NCI-H82 treated with DMSO at 0.1 percent for 48 hours (cell line): ENCODE results near the gene YBX1.

Experiments
- DNase-seq: peaks from one replicate; lab custom pipeline; 2025; ENCODE audit not compliant: unreplicated experiment; lab: John Stamatoyannopoulos, UW

The YBX1 gene

DNA sequence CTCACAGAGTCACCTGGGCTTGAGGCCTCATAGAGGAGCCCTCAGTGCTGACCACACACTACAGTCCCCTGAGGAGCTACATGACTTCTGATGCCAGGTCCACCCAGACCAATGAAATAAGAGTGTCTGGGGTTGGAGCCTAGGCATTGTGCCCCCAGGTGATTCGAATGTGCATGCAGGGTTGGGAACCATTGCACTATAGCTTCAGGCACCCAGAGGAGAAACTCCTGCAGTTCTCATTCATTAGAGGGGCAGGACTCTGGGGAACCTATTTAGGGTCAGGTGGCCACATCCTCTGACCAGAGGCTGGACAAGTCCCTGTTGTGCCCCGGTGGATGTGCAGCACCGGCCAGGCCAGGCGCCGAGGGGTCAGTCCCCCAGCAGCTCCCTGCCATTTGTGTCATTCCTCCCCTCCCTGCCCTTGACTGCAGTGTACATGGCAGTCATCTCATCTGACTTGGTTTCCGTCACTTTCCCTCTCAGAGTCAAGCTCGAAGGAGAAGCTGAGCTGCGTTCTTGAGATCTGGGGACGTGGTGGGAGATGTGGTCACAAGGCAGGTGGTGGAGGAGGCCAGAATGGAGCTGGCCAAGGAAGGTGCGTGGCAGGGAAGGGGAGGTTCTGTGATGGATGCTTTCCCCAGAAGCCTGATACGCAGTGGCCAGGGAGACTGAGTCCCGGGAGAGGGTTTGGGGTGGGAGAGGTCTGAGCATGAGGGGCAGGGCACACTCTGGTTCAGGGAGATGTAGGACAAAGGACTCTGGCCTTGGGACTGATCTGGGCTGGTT is 51.4 kb downstream of the YBX1 start:
- no peak for DNase-seq

DNA sequence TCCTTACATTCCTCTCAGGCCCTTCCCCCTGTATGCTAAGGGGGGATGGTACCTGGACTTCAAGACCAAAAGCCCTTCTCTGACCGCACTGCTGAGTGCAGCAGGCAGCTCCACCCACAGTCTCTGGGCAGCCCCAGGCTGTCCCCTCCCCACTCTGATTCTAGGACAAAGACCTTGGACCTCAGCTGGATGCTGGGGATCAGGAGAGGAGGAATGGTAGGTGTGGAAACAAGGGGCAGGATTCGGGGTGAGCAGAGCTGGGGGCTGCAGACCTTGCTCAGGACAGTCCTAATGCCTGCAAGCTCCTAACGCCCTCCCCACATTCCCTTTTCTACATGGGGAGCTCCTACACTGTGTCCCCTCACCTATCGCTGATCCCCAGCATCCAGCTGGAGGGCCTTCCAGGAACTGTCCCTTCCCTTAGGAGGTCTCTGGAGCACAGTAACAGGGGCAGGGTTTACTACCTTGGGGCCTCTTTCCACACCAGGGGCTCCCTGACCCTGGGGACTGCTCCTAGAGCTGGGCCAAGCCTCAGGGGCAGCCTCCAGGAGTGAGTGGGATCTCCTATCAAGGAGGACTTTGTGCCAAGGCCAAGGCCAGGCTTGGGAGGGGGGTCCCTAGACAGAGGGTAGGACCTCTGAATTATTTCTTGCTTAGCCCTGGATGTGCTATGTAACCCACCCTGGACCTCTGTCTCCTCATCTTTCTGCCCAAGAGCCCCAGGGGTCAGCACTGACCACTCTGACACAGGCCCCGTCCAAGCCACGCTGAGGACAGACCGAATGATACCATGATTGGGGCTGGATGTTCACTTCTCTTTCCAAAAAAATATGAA is 52.2 kb downstream of the YBX1 start:
- DNase-seq, result no peak

DNA sequence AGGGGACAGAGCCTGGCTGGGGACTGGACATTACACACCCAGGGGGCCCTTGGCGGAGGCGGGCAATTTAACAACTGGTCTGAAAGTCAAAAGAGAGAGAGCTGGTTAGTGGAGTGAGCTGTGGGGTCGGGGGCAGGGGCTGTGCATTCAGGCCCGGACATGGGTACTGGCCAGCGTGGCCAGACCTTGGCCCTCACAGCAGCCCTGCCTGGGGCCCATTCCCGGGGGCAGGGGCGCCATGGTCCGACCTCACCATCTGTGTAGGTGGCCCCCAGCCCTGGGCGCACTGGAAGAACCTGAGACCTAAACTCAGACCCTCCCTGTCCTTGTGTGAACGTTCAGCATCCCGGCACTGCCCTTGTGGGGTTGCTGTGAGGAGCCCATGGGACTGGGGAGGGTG is 52.8 kb downstream of the YBX1 start:
- no peak for DNase-seq

DNA sequence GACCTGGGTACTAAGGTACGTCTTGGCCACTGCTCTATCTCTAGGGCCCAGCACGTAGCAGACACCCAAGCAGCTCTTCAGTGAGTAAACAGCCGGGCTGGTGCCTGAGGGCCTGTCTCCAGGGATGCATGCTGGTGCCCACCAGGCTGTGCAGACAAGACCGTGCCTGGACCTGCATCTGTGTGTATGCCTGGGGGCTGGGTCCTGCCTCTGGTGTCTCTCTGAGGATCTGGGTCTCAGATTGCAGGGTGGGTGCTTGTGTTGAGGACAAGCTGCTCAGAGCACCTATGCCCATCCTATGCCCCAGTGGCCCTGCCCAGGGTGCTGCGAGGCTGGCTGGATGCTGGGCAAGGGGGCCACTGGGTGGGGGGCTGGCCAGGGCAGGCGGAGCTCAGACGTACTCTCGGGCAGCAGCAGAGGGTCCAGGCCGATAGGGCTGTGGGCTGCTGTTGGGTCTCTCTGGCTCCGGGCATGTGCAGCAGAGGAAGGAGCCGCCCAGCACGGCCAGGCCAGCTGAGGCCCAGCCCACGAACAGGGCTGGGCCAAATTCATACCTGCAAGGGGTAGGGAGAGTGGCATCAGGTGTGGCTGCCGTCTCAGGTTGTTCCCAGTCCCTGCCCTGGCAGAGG is 53.4 kb downstream of the YBX1 start:
- no peak for DNase-seq

DNA sequence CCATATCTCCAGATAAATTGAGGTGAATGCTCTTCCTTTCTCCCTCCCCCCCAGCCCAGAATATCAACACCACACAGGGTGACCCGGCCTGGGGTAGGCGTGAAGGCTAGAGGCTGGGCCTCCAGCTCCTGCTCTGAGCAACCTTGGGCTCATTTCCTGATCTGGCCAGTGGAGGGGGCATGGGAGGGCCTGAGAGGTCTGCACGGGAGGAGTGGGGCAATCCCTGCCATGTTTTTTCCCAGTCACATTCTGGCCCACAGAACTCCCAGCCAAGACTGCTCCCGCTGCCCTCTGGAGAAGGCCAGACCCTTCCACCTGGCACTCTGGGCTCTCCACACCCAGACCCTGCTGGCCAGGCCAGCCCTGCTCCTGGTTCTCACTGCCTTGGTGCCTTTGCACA is 53.9 kb downstream of the YBX1 start:
- DNase-seq, result no peak

DNA sequence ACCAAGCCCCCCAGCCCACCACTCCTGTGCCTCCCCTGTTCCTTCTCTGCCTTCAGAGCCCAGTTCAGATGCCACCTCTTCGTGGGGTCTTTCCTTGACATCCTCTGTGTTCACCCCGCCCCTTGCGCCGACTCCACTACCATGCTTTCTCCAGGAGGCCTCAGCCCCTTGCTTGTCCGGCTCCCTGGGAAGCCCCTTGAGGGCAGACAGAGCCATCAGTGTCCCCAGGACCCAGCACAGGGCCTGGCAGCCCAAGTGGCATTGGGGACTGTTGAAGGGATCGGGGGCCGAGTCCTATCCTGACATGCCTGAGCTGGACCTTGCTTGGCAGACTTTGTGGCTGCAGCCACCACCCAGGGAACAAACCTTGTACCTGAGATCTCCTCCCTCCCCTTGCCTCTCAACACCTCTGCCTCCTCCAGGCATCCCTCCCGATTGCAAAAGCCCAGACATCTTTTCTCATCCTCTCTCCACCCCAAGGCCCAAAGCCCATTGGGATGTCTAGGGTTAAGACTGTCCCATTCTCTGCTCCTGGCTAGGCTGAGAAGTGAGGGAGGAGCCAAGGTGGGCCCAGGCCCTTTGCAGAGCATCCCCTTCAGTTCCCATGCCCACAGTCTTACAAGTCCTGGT is 54.5 kb downstream of the YBX1 start:
- no peak for DNase-seq

DNA sequence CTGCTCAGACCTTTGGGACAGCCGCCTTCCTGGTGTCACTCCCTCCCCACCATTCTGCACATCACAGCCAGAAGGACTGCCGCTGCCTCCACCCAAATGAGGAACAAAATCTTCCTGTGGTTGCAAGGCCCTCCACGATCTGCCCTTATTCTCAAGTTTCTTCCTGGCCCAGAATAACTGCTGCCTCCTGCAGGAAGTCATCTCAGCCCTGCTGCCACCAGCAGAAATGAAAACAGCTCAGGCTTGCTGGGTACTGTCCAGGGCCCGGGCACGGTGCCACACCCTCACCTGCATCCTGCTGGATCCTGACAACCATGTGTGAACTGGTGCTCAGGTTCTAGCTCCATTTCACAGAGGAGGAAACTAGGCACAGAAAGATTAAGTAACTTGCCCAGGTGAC is 55.0 kb downstream of the YBX1 start:
- no peak for DNase-seq

DNA sequence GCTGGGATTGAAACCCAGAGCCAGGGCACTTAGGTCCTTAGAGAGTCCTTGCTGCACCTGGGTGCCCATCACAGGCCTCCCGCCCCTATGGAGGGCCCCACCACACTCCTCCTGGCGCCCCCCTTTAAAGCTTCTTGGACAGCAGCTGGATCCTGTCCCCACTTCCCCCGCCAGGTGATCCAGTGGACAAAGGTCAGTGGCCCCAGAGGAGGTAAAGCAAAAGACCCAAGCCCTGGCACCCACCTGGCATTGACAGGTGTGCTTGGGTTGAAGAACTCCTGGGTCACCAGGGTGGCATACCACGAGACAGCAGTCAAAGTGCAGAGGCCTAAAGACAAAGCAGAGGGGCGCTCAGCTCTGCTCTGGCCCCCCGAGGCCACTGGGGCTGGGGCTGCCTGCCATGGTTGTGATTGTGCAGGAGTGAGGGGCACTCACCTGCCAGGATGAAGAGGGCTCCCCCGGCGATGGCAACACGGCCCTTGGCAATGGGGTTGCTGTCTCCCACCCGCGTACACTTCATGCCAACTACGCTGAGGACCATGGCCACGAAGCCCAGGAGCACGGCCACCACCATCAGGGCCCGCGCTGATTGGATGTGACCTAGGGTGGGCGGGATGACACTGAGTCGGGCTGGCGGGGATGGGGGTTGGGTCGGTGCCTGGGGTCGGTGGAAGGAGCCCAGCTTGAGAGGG is 55.9 kb downstream of the YBX1 start:
- no peak for DNase-seq

DNA sequence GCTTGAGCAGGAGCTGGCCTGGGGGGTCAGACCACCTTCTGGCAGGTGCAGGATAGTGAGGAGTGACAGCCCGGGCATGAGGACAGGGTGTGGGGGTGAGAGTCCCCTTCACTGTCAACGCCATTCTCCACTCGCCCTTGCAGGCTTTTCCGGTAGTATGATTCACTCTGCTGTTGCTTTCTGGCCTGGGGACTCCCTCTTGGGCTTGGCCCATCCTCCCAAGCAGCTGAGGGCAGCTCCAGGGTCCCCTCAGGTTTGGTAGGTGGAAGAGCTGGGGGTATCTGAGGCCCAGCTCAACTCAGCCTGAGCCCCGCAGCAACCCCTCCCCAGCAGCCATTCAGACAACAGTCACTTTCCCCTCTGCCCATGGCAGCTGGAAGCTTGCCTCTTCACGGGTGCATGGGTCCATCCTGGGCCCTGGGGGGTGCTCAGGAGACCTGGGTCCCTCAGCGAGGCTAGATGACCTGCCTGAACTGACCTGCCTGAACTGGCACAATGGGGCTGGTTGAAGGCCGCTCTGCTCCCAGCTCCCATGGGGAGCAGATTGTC is 56.5 kb downstream of the YBX1 start:
- no peak for DNase-seq

DNA sequence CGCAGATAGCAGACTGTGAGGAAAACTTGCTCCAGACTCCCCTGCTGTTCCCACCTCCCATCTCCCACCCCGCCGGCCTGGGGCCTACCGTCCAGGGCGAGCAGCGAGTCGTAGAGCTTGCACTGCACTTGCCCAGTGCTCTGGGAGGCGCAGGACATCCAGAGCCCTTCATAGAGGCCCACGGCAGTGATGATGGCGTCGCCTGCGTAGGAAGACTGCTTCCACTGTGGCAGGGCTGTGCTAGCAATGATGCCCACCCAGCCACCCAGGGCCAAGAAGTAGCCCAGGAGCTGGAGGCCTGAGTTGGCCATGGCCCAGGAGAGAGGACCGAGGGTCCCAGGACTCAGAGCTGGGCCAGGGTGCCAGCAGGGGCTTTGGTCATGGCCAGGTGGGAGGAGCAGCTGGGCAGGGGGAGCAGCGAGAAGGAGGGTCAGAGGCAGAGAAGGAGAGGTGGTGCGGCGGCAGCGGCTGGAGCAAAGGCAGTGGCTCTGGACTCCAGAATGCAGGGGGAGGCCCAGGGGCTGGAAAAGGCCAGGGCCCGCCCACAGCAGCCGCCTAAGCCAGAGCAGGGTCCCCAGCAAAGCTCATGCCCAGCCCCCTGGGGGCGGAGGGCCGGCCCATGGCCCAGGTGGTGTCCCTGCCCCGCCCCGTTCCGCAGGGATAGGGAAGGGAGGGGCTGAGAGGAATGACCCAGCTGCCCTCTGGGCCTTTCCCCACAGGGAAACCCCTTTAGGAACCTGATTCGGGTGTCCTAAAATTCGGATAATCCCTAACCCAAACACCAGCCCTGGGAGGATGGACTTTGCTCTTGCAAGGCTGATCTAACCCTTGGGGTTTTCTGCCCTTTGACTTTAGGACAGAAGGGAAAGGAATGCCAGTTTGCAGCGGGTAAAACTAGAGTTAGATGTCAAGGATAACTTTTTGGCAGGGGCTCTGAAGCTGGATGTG is 57.8 kb downstream of the YBX1 start, which contains the start of gene CLDN19:
Gene CLDN19, minus strand, starts transcription at position 484 of the 948 bp plus-strand sequence. Its CDS starts 173 bp downstream, at position 311.
- peak; percentile 79 for DNase-seq

DNA sequence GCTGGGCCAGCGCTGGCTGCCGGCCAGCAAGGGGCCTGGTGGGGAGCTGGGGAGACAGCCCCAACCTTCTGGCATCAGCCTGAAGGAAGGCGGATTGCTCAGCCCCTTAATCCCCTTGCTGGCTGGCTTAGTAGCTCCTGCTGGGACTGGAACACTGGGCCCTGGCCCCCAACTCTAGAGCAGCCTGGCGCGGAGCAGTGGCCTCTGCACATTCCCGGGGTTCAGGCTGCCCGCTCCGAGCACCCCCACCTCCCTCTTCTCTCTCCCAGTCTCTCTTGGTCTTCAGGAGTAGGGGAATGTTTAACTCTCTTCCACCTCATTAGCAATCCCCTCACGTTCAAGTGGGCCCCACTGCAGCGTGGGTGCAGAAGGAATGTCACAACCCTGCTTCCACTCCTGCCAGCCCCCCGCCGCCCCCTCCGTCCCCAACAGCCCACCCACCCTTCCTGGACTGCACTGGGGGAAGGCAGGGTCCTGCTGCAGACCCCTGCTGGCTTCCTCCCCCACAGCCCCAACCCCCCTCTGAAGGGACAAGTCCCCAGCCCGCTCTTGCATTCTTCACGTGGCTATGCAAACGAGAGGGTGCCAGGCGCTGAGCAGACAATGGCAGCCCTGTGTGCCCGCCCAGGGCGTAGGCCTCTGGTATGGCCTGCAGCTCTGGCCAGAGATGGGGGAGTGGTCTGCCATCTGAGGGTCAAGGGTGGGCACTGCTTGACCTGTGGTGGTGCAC is 58.8 kb downstream of the YBX1 start:
- DNase-seq, result peak; percentile 33

DNA sequence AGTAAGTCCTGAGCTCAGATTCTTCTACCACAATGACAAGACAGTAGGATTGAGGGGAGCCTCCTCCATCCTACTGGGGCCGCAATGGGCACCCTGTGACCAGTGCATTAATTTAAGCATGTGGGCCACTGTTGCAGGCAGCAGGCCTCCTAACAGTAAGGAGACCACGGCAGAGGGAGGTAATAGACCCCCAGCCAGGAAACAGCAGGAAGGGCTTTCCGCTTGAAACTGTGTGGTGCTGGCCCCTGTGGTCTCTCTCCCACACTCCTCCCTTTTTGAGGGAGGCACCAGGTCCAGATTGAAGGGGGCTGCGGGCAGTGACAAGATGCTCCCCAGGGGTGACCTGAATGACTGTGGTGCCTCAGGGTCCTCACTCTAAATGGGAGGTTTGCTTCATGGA is 59.5 kb downstream of the YBX1 start:
- no peak for DNase-seq

DNA sequence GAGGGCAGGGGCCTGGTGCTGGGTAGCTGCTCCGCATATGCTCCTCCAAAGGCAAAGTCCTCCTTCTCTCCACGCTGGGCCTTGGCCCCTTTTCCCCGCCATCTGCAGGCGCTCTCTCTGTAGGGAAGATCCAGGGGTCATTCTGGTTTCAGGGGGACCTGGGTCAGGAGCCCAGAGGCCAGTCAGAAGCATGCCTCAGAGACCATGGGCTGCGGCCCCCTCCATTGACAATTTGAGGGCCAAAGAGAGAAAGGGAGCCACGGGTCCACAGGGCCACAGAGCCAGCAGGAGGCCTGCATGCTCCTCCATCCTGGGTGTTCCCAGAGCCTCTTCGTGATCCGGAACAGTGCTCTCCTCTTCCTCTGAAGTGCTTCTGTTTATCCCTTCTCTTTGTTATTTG is 59.9 kb downstream of the YBX1 start:
- no peak for DNase-seq

DNA sequence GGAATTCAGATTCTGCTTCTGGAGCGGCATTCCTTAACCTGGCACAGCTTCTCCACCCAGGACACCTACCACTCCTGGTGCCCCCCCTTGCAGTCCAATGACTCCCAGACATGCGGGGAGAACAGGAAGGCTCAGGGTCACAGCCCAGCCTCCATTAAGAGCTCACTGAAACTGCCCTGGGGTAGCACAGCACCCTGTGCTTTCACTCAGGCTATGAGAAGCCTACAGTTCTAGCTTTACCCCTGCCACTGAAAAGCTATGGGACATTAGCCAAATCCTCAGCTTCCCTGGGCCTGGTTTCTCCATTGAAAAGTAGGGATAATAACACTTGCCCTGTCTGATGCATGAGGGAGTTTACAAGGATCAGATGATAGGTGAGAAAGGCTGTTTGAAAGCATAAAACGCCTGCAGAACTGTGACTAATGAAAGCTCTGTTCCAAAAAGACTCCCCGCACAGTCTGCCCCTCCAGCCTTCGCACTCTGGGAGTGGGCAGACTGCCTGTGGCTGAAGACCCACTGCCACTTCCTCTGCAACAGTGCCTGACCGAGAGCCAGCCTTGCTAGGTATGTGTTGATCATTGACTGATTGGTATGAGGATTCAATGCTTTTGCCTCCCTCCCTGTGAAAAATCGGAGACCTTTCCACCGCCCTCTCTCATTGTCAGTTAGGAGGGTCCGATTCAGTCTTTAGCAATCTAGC is 60.5 kb downstream of the YBX1 start:
- DNase-seq, result no peak

DNA sequence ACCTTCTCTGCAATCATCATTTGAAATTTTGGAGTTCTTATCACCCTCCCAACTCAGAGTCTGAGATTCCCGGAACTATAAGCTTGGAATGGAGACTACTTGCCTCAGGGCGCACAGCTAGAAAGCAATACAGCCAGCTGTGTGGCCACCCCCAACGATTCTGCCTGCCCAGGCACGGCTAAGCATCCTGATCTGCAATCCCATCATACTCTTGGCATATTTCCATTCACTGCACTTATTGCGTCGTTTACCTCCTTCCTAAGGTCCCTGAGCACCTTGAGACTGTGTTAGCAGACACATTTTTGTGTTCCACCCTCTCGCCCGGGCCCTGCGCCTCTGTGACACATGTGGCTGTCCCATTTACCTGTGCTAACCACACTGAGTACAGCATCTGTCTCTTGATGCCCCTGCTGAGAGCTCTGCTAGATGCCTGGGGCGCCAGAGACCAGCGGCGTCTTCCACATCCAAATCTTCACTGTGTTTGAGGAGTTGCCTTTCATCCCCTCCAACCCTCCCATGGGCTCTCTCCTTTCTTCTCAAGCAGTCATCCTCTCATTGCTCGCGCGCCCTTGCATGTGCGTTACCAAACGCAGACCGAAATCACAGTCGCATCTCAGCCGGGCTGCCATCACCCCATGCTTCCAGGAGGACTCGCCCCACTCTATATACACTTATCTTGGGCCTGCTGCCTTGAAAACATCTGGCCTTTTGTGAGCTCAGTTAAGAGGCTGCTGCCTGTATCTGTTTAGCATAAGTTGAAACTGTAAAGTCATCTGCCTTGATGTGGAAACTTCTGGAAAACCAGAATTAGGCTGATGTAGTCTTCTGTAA is 61.3 kb downstream of the YBX1 start:
- DNase-seq, result no peak

DNA sequence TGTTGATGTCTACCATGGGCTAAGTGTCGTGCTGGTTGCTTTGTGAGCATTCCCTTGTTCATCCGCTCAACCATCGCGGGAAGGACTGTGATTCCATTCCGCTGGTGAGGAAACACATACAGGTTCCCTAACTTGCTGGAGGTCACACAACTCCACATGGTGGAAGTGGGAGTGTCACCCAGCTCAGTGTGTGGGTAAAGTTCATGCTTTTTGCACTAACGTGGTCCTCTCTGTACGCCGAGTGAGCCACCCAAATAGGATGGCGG is 61.9 kb downstream of the YBX1 start:
- DNase-seq, result no peak

DNA sequence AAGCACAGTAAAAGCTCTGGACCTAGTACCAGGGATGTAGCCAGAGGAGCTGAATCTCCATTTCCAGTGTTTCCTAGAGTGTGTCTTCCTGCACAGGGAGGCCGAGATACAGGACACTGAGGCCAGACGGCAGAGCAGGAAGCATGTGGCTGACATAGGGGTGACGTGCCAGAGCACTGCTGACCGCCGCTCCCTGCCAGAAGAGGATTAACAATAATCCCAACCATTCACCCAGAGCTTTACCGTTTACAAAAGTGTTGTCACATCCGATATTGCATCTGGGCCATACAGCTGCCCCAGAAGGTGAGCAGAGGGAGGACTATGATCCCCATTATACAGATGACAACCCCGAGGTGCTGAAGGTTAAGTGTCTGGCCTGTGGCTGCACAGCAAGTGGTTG is 63.6 kb downstream of the YBX1 start:
- DNase-seq, result peak; percentile 87
